ENCODE measurements around the gene PARP2.
A peak's percentile ranks its signal among the peaks of the same experiment; 100 is the strongest.
"Not testable (repeated sequence)": the region's sequence is repeated elsewhere in the genome, so short reads cannot be mapped to it uniquely, and the experiment has no call there.

Gene PARP2

GRCh38 chr14:20343092-20343861 lies at the start of gene PARP2:
Gene PARP2 (plus strand): TSS chr14:20343635. CDS start chr14:20343642, 7 bp downstream.
- Histone ChIP-seq H3K27ac (peak within 1 kb of the TSS; percentile 10 to 94 (median 86)), H3K4me3 (peak within 1 kb of the TSS; percentile 50 to 76 (median 56))

GRCh38 chr14:20294636-20295035 lies 48.8 kb upstream of the PARP2 start:
- Histone ChIP-seq H3K4me3 (no peak overlapping the region), H3K27ac (no peak overlapping the region)

GRCh38 chr14:20295067-20295466 lies 48.4 kb upstream of the PARP2 start:
- Histone ChIP-seq H3K4me3 (no peak overlapping the region), H3K27ac (no peak overlapping the region)

- Histone ChIP-seq H3K4me3 (no peak overlapping the region), H3K27ac (no peak overlapping the region)
These were observed 41.2 kb upstream of the PARP2 start for GRCh38 chr14:20302042-20302755.

- Histone ChIP-seq H3K27ac (peak within 1 kb of the TSS in 19 of 21 experiments; percentile 2 to 84 (median 66)), H3K4me3 (peak within 1 kb of the TSS; percentile 44 to 83 (median 65))
These were observed 38.0 kb upstream of the PARP2 start, which contains the start of gene TTC5 for GRCh38 chr14:20305265-20306078. Gene TTC5 (minus strand): TSS chr14:20305951. CDS start chr14:20305937, 14 bp downstream.

GRCh38 chr14:20306079-20306423 lies 37.4 kb upstream of the PARP2 start:
- Histone ChIP-seq H3K4me3 (peak overlapping the region in 5 of 7 experiments; percentile 44 to 83 (median 53)), H3K27ac (no peak overlapping the region)

GRCh38 chr14:20314026-20314425 lies 29.4 kb upstream of the PARP2 start:
- H3K4me3 ChIP-seq: no peak overlapping the region
- no peak overlapping the region for H3K27ac ChIP-seq

- Histone ChIP-seq H3K27ac (no peak overlapping the region), H3K4me3 (no peak overlapping the region)
These were observed 25.7 kb upstream of the PARP2 start for GRCh38 chr14:20317720-20318119.

- peak overlapping the region in 2 of 21 experiments; percentile 3 to 4 for H3K27ac ChIP-seq
- no peak overlapping the region for H3K4me3 ChIP-seq
These were observed 16.2 kb upstream of the PARP2 start for GRCh38 chr14:20327005-20327869.

- Histone ChIP-seq H3K4me3 (no peak overlapping the region), H3K27ac (no peak overlapping the region)
These were observed 14.7 kb upstream of the PARP2 start for GRCh38 chr14:20328705-20329104.

GRCh38 chr14:20329355-20329754 lies 14.1 kb upstream of the PARP2 start:
- H3K27ac ChIP-seq: no peak overlapping the region

GRCh38 chr14:20331053-20331613 lies 12.3 kb upstream of the PARP2 start:
- no peak overlapping the region for H3K4me3 ChIP-seq
- no peak overlapping the region for H3K27ac ChIP-seq

More at GRCh38 chr14:20329355-20329754, 14.1 kb upstream of the PARP2 start:
- H3K4me3 ChIP-seq: no peak overlapping the region

GRCh38 chr14:20332431-20332787 lies 11.0 kb upstream of the PARP2 start:
- Histone ChIP-seq H3K4me3 (peak overlapping the region; percentile 47 to 62 (median 55)), H3K27ac (peak overlapping the region in 20 of 21 experiments; percentile 15 to 82 (median 65))

- peak within 1 kb of the TSS; percentile 47 to 62 (median 55) for H3K4me3 ChIP-seq
- peak within 1 kb of the TSS in 20 of 21 experiments; percentile 15 to 82 (median 65) for H3K27ac ChIP-seq
These were observed 10.5 kb upstream of the PARP2 start, which contains the start of gene CCNB1IP1 for GRCh38 chr14:20332788-20333493. Gene CCNB1IP1 (minus strand): TSS chr14:20333279. CDS start chr14:20316523, 16,756 bp downstream.

- Histone ChIP-seq H3K27ac (peak overlapping the region in 8 of 21 experiments; percentile 40 to 82 (median 72)), H3K4me3 (peak overlapping the region; percentile 47 to 62 (median 55))
These were observed 10.0 kb upstream of the PARP2 start for GRCh38 chr14:20333494-20333841.

- Histone ChIP-seq H3K4me3 (no peak overlapping the region), H3K27ac (no peak overlapping the region)
These were observed 9.4 kb upstream of the PARP2 start for GRCh38 chr14:20334017-20334416.

- H3K27ac ChIP-seq, H3K4me3 ChIP-seq: not testable (repeated sequence)
These were observed 2.4 kb upstream of the PARP2 start for GRCh38 chr14:20341032-20341431.

- H3K27ac ChIP-seq: peak overlapping the region in 5 of 21 experiments; percentile 67 to 94 (median 86)
These were observed 1.8 kb upstream of the PARP2 start for GRCh38 chr14:20341646-20342045.

More at GRCh38 chr14:20341646-20342045, 1.8 kb upstream of the PARP2 start:
- H3K4me3 ChIP-seq: peak overlapping the region in 4 of 7 experiments; percentile 50 to 76 (median 62)
